Mesenchymal stem cell (in vitro differentiated cells and primary cell): Measurements from ENCODE around the gene RFC3.

ENCODE experiments used
- DNase-seq: peaks from one replicate; pipeline ENCODE4 v3.0.0-alpha.2; 2013
- H2AFZ ChIP-seq: one replicate; pipeline ENCODE4 v1.6.1; 2013; ENCODE audit warnings: low read depth, mild to moderate bottlenecking, control low read depth, inconsistent platforms, low read length, moderate library complexity
- H2AK5ac ChIP-seq: 2 replicates; pipeline ENCODE4 v1.6.1; 2013; ENCODE audit warnings: low read length, moderate library complexity, mild to moderate bottlenecking, inconsistent platforms; ENCODE audit not compliant: severe bottlenecking
- H2BK120ac ChIP-seq: one replicate; pipeline ENCODE4 v1.6.1; 2013; ENCODE audit warnings: low read depth, mild to moderate bottlenecking, inconsistent platforms, low read length, moderate library complexity
- H2BK12ac ChIP-seq, 2 experiments: one replicate each; pipeline ENCODE4 v1.6.1; 2013; ENCODE audit warnings: inconsistent platforms in 2 of 2, low read length in 2 of 2, mild to moderate bottlenecking in 2 of 2, moderate library complexity in 2 of 2, control low read depth in 1 of 2
- H2BK15ac ChIP-seq: one replicate; pipeline ENCODE4 v1.6.1; 2013; ENCODE audit warnings: mild to moderate bottlenecking, low read depth, inconsistent platforms; ENCODE audit not compliant: poor library complexity, severe bottlenecking
- H2BK5ac ChIP-seq: 2 replicates; pipeline ENCODE4 v1.6.1; 2013; ENCODE audit warnings: low read depth, mild to moderate bottlenecking, low read length, control low read depth, inconsistent platforms; ENCODE audit not compliant: poor library complexity, severe bottlenecking
- H3K14ac ChIP-seq, 2 experiments: one replicate each; pipeline ENCODE4 v1.6.1; 2013; ENCODE audit warnings: inconsistent platforms in 2 of 2, low read length in 2 of 2, control low read depth in 1 of 2, mild to moderate bottlenecking in 1 of 2, moderate library complexity in 1 of 2
- H3K18ac ChIP-seq, 2 experiments: one replicate each; pipeline ENCODE4 v1.6.1; 2013; ENCODE audit warnings: inconsistent platforms in 2 of 2, low read length in 2 of 2, control low read depth in 1 of 2, low read depth in 1 of 2, mild to moderate bottlenecking in 1 of 2
- H3K23ac ChIP-seq, 2 experiments: one replicate each; pipeline ENCODE4 v1.6.1; 2013; ENCODE audit warnings: inconsistent platforms in 2 of 2, low read length in 2 of 2, mild to moderate bottlenecking in 2 of 2, moderate library complexity in 2 of 2, control low read depth in 1 of 2
- H3K27ac ChIP-seq: 2 replicates; pipeline ENCODE4 v1.5.1; 2013; ENCODE audit warnings: mild to moderate bottlenecking, moderate library complexity, low read length, control low read depth, inconsistent platforms; ENCODE audit not compliant: poor library complexity, severe bottlenecking
- H3K27me3 ChIP-seq, 2 experiments: 2 replicates each; pipeline versions ENCODE4 v1.6.1 to v1.7.0; 2013; ENCODE audit warnings: low read length in 2 of 2, mild to moderate bottlenecking in 2 of 2, moderate library complexity in 2 of 2, control low read depth in 1 of 2, inconsistent platforms in 1 of 2; ENCODE audit not compliant: control insufficient read depth in 1 of 2, insufficient read depth in 1 of 2
- H3K36me3 ChIP-seq, 2 experiments: 2 replicates each; pipeline versions ENCODE4 v1.6.1 to v1.7.0; 2013; ENCODE audit warnings: low read length in 2 of 2, control low read depth in 1 of 2, inconsistent platforms in 1 of 2, low read depth in 1 of 2, mild to moderate bottlenecking in 1 of 2; ENCODE audit not compliant: insufficient read depth in 2 of 2, control insufficient read depth in 1 of 2
- H3K4ac ChIP-seq, 2 experiments: one replicate each; pipeline ENCODE4 v1.6.1; 2013; ENCODE audit warnings: inconsistent platforms in 2 of 2, low read length in 2 of 2, mild to moderate bottlenecking in 2 of 2, moderate library complexity in 2 of 2, control low read depth in 1 of 2, low read depth in 1 of 2
- H3K4me1 ChIP-seq: 2 replicates; pipeline ENCODE4 v1.6.1; 2013; ENCODE audit warnings: low read depth, low read length, control low read depth; ENCODE audit not compliant: control insufficient read depth, insufficient read depth
- H3K4me2 ChIP-seq: 2 replicates; pipeline ENCODE4 v1.6.1; 2013; ENCODE audit warnings: low read length, mild to moderate bottlenecking, inconsistent platforms; ENCODE audit not compliant: poor library complexity, severe bottlenecking
- H3K4me3 ChIP-seq, 2 experiments: 2 replicates each; pipeline versions ENCODE4 v1.5.1 to v1.7.0; 2013; ENCODE audit warnings: low read length in 2 of 2, mild to moderate bottlenecking in 2 of 2, control low read depth in 1 of 2, low read depth in 1 of 2; ENCODE audit not compliant: insufficient read depth in 1 of 2
- H3K79me1 ChIP-seq: replicated peaks from 2 replicates; pipeline ENCODE4 v1.6.1; 2013; ENCODE audit warnings: mild to moderate bottlenecking, control low read depth, low read length, inconsistent platforms; ENCODE audit not compliant: poor library complexity, severe bottlenecking
- H3K9ac ChIP-seq: 2 replicates; pipeline ENCODE4 v1.7.0; 2013; ENCODE audit warnings: mild to moderate bottlenecking, low read length, moderate library complexity
- H3K9me3 ChIP-seq: 2 replicates; pipeline ENCODE4 v1.7.0; 2013; ENCODE audit warnings: mild to moderate bottlenecking, low read length; ENCODE audit not compliant: control insufficient read depth
- H4K8ac ChIP-seq: one replicate; pipeline ENCODE4 v1.6.1; 2013; ENCODE audit warnings: inconsistent platforms, mild to moderate bottlenecking, low read length, moderate library complexity
- H4K91ac ChIP-seq: one replicate; pipeline ENCODE4 v1.6.1; 2013; ENCODE audit warnings: mild to moderate bottlenecking, low read length, inconsistent platforms
- WGBS: methylation state at CpG from one replicate; pipeline ENCODE4 v1.1.7; 2013; ENCODE audit warnings: mixed read lengths; 5-methylcytosine and 5-hydroxymethylcytosine counted together

The RFC3 gene

GRCh38 chr13:33870046-33870668 is 52.2 kb downstream of the RFC3 start:
- 100% methylated on average over 1 of the region's 2 CpGs for WGBS
- Histone ChIP-seq H4K91ac (no peak overlapping the region), H3K14ac (no peak overlapping the region), H3K4ac (no peak overlapping the region), H3K27me3 (no peaks in the 10 kb centered on the region), H2BK12ac (no peak overlapping the region), H3K4me1 (peaks cover 1% of the 10 kb centered on the region), H3K9ac (no peak overlapping the region), H3K27ac (no peak overlapping the region), H2BK15ac (no peak overlapping the region), H2BK5ac (no peak overlapping the region), H4K8ac (no peak overlapping the region), H2AFZ (no peak overlapping the region), H3K4me3 (no peak overlapping the region), H3K9me3 (no peaks in the 10 kb centered on the region), H2BK120ac (no peak overlapping the region), H3K18ac (no peak overlapping the region), H2AK5ac (no peak overlapping the region), H3K4me2 (no peak overlapping the region), H3K23ac (no peak overlapping the region), H3K79me1 (no peaks in the 10 kb centered on the region), H3K36me3 (no peaks in the 10 kb centered on the region)
- no peak for DNase-seq

GRCh38 chr13:33871207-33872004 is 53.5 kb downstream of the RFC3 start:
- no peak overlapping the region for H2AFZ ChIP-seq
- no peak overlapping the region for H3K27ac ChIP-seq
- no peak overlapping the region for H3K18ac ChIP-seq
- H2BK5ac ChIP-seq, result no peak overlapping the region
- H2BK120ac ChIP-seq, result no peak overlapping the region
- no peak for DNase-seq
- no peaks in the 10 kb centered on the region for H3K79me1 ChIP-seq
- no peak overlapping the region for H4K8ac ChIP-seq
- H3K36me3 ChIP-seq, result no peaks in the 10 kb centered on the region
- no peak overlapping the region for H2BK15ac ChIP-seq
- peaks cover 1% of the 10 kb centered on the region for H3K4me1 ChIP-seq
- H2BK12ac ChIP-seq, result no peak overlapping the region
- H4K91ac ChIP-seq, result no peak overlapping the region
- no peak overlapping the region for H3K4ac ChIP-seq
- H3K27me3 ChIP-seq, result no peaks in the 10 kb centered on the region
- no peak overlapping the region for H2AK5ac ChIP-seq
- 79% methylated on average over 6 of the region's 7 CpGs for WGBS
- H3K4me3 ChIP-seq, result no peak overlapping the region
- H3K14ac ChIP-seq, result no peak overlapping the region
- no peak overlapping the region for H3K9ac ChIP-seq
- no peak overlapping the region for H3K4me2 ChIP-seq
- H3K9me3 ChIP-seq, result no peaks in the 10 kb centered on the region
- no peak overlapping the region for H3K23ac ChIP-seq

- no peak overlapping the region for H3K23ac ChIP-seq
- H3K9me3 ChIP-seq, result no peaks in the 10 kb centered on the region
- 94% methylated on average over 2 of the region's 6 CpGs for WGBS
- H4K91ac ChIP-seq, result no peak overlapping the region
- H3K36me3 ChIP-seq, result no peaks in the 10 kb centered on the region
- no peak overlapping the region for H2BK15ac ChIP-seq
- H2BK12ac ChIP-seq, result no peak overlapping the region
- H3K4ac ChIP-seq, result no peak overlapping the region
- H3K9ac ChIP-seq, result no peak overlapping the region
- no peak overlapping the region for H2BK120ac ChIP-seq
- no peak overlapping the region for H3K18ac ChIP-seq
- no peak overlapping the region for H3K4me3 ChIP-seq
- H2BK5ac ChIP-seq, result no peak overlapping the region
- H3K4me1 ChIP-seq, result peaks cover 1% of the 10 kb centered on the region
- H3K27me3 ChIP-seq, result no peaks in the 10 kb centered on the region
- DNase-seq, result no peak
- no peak overlapping the region for H4K8ac ChIP-seq
- H3K14ac ChIP-seq, result no peak overlapping the region
- no peak overlapping the region for H2AK5ac ChIP-seq
- H3K27ac ChIP-seq, result no peak overlapping the region
- no peaks in the 10 kb centered on the region for H3K79me1 ChIP-seq
- no peak overlapping the region for H3K4me2 ChIP-seq
- no peak overlapping the region for H2AFZ ChIP-seq
Observed at GRCh38 chr13:33872005-33872351, 54.0 kb downstream of the RFC3 start.

- Histone ChIP-seq H2BK15ac (no peak overlapping the region), H3K4me1 (peaks cover 1% of the 10 kb centered on the region), H2BK120ac (no peak overlapping the region), H3K18ac (no peak overlapping the region), H3K79me1 (no peaks in the 10 kb centered on the region), H3K23ac (no peak overlapping the region), H3K14ac (no peak overlapping the region), H3K4me2 (no peak overlapping the region), H3K9me3 (no peaks in the 10 kb centered on the region), H2AK5ac (no peak overlapping the region), H4K8ac (no peak overlapping the region), H3K27me3 (no peaks in the 10 kb centered on the region), H3K4ac (no peak overlapping the region), H2AFZ (no peak overlapping the region), H3K9ac (no peak overlapping the region), H3K36me3 (no peaks in the 10 kb centered on the region), H3K27ac (no peak overlapping the region), H2BK12ac (no peak overlapping the region), H2BK5ac (no peak overlapping the region), H4K91ac (no peak overlapping the region), H3K4me3 (no peak overlapping the region)
- no peak for DNase-seq
- 67% methylated on average over 3 of the region's 5 CpGs for WGBS
Observed at GRCh38 chr13:33873251-33873908, 55.4 kb downstream of the RFC3 start.
